CD14-positive monocyte (primary cell): Measurements from ENCODE around the gene AGT. TPM values are rescaled to one million over a fixed set of nuclear protein-coding genes. Genes with fewer than 3 reads are reported as not detected.

Experiments used
- DNase-seq, 3 donors: peaks; one replicate each; pipeline ENCODE4 v3.0.0-alpha.2; 2011 to 2022
- H2AFZ ChIP-seq: 2 replicates; pipeline ENCODE4 v1.6.0; 2012; ENCODE audit warnings: mild to moderate bottlenecking, low read depth, low read length, inconsistent platforms; ENCODE audit not compliant: insufficient read depth, poor library complexity, severe bottlenecking
- H3K27ac ChIP-seq, 2 donors: 1 replicate in 1 of 2; 2 replicates in 1 of 2; pipeline ENCODE4 v1.5.1; 2012 to 2013; ENCODE audit warnings: low read length in 2 of 2, control low read depth in 1 of 2, inconsistent platforms in 1 of 2, low read depth in 1 of 2, mild to moderate bottlenecking in 1 of 2
- H3K27me3 ChIP-seq, 2 donors: one replicate each; pipeline versions ENCODE4 v1.6.0 to v1.6.1; 2011 to 2013; ENCODE audit warnings: low read length in 2 of 2; ENCODE audit not compliant: control insufficient read depth in 2 of 2, insufficient read depth in 2 of 2
- H3K36me3 ChIP-seq, 2 donors: replicated peaks in 1 of 2; 1 replicate in 1 of 2; 2 replicates in 1 of 2; pipeline versions ENCODE4 v1.5.1 to v1.6.1; 2012 to 2013; ENCODE audit warnings: low read length in 2 of 2, control low read depth in 1 of 2, inconsistent platforms in 1 of 2, mild to moderate bottlenecking in 1 of 2; ENCODE audit not compliant: insufficient read depth in 2 of 2, control insufficient read depth in 1 of 2
- H3K4me1 ChIP-seq, 2 donors: 1 replicate in 1 of 2; 2 replicates in 1 of 2; pipeline versions ENCODE4 v1.5.1 to v1.6.1; 2012 to 2013; ENCODE audit warnings: low read length in 2 of 2, control low read depth in 1 of 2, inconsistent platforms in 1 of 2, mild to moderate bottlenecking in 1 of 2, moderate library complexity in 1 of 2; ENCODE audit not compliant: insufficient read depth in 2 of 2, control insufficient read depth in 1 of 2
- H3K4me2 ChIP-seq: replicated peaks from 2 replicates; pipeline ENCODE3; 2012; ENCODE audit warnings: low read length, moderate library complexity, mild to moderate bottlenecking; ENCODE audit not compliant: poor library complexity, severe bottlenecking; ENCODE audit errors: extremely low read depth
- H3K4me3 ChIP-seq, 3 experiments: fragments of 200-600 bp in 1 of 3; sonication (generic) in 1 of 3; replicated peaks in 1 of 3; 1 replicate in 2 of 3; 2 replicates in 1 of 3; pipeline ENCODE4 v1.5.1; 2011 to 2013; ENCODE audit warnings: low read length in 3 of 3, mild to moderate bottlenecking in 3 of 3, control low read depth in 2 of 3, low read depth in 2 of 3, inconsistent platforms in 1 of 3, moderate library complexity in 1 of 3
- H3K79me2 ChIP-seq: 2 replicates; pipeline ENCODE4 v1.6.0; 2012; ENCODE audit warnings: mild to moderate bottlenecking, control low read depth, inconsistent platforms, low read length, moderate library complexity; ENCODE audit not compliant: insufficient read depth
- H3K9ac ChIP-seq: 2 replicates; pipeline ENCODE4 v1.6.0; 2017; ENCODE audit warnings: low read length, mild to moderate bottlenecking; ENCODE audit not compliant: insufficient read depth, poor library complexity, severe bottlenecking
- H3K9me3 ChIP-seq, 2 donors: replicated peaks in 1 of 2; 1 replicate in 1 of 2; 2 replicates in 1 of 2; pipeline versions ENCODE4 v1.5.1 to v1.6.1; 2012 to 2013; ENCODE audit warnings: low read length in 2 of 2, control low read depth in 1 of 2; ENCODE audit not compliant: control insufficient read depth in 1 of 2, insufficient read depth in 1 of 2
- H4K20me1 ChIP-seq: 2 replicates; pipeline ENCODE4 v1.6.0; 2012; ENCODE audit warnings: mild to moderate bottlenecking, low read length, control low read depth, moderate library complexity; ENCODE audit not compliant: insufficient read depth
- H3K27ac Mint-ChIP-seq, 7 donors: one replicate each; pipeline ENCODE4 v1.8.0; 2020; ENCODE audit warnings: mild to moderate bottlenecking in 7 of 7, mixed read lengths in 7 of 7, moderate library complexity in 6 of 7, inconsistent platforms in 2 of 7
- H3K27me3 Mint-ChIP-seq, 3 donors: one replicate each; pipeline ENCODE4 v1.8.0; 2021 to 2022; ENCODE audit warnings: low read depth in 3 of 3, mild to moderate bottlenecking in 3 of 3, mixed read lengths in 3 of 3, moderate library complexity in 3 of 3, inconsistent platforms in 1 of 3
- H3K36me3 Mint-ChIP-seq, 2 donors: one replicate each; pipeline ENCODE4 v1.8.0; 2020; ENCODE audit warnings: mixed read lengths in 2 of 2, inconsistent platforms in 1 of 2, mild to moderate bottlenecking in 1 of 2
- H3K4me1 Mint-ChIP-seq: one replicate; pipeline ENCODE4 v1.8.0; 2020; ENCODE audit warnings: mild to moderate bottlenecking, mixed read lengths
- H3K4me3 Mint-ChIP-seq, 2 donors: one replicate each; pipeline ENCODE4 v1.8.0; 2020; ENCODE audit warnings: mild to moderate bottlenecking in 2 of 2, mixed read lengths in 2 of 2, moderate library complexity in 1 of 2
- H3K9me3 Mint-ChIP-seq, 7 donors: one replicate each; pipeline ENCODE4 v1.8.0; 2020 to 2022; ENCODE audit warnings: mixed read lengths in 7 of 7, mild to moderate bottlenecking in 6 of 7, moderate library complexity in 6 of 7, inconsistent platforms in 2 of 7
- CTCF ChIP-seq: fragments of 200-600 bp; IDR thresholded peaks from one replicate; pipeline ENCODE4 v1.8.0; 2022; ENCODE audit warnings: antibody characterized with exemption, mild to moderate bottlenecking
- WGBS: methylation state at CpG from one replicate; pipeline ENCODE4 v1.1.5; 2013; ENCODE audit warnings: missing lambda C conversion rate; ENCODE audit not compliant: insufficient coverage; 5-methylcytosine and 5-hydroxymethylcytosine counted together
- intact Hi-C, 2 donors: fragments of 100-400 bp; cut with micrococcal nuclease; formaldehyde crosslinking; loops; one replicate each; pipeline versions ENCODE4 v1.15.0 to v1.15.1; 2023
- polyA plus RNA-seq, 3 donors: library from polyadenylated mRNA; depleted of rRNA in 1 of 3; unstranded in 2 of 3; stranded (reverse) in 1 of 3; fragments of 300-500 nt in 2 of 3; fragments of >200 nt in 1 of 3; fragmentation: Illumina TruSeq in 2 of 3; gene quantifications; 1 replicate in 2 of 3; 2 replicates in 1 of 3; pipeline ENCODE4 v1.2.3, GENCODE V29; 2012 to 2021

AGT gene
- polyA plus RNA-seq, 3 donors: 0.04 TPM; not detected in 2

- no peak overlapping the region for H3K4me3 ChIP-seq
- no peaks in the 10 kb centered on the region for H4K20me1 ChIP-seq
- no peaks in the 10 kb centered on the region for H3K9me3 ChIP-seq
- no peak overlapping the region for H2AFZ ChIP-seq
- no peak overlapping the region for H3K27ac ChIP-seq
- no peak overlapping the region for H3K4me2 ChIP-seq
- intact Hi-C loops: no loop called here
- Mint-ChIP-seq H3K9me3 (no peaks in the 10 kb centered on the region), H3K4me3 (no peak overlapping the region), H3K4me1 (peaks cover 2% of the 10 kb centered on the region), H3K27ac (peak overlapping the region in 1 of 7 donors; percentile 29), H3K36me3 (peaks cover 86 to 97% of the 10 kb centered on the region in 2 donors), H3K27me3 (no peaks in the 10 kb centered on the region)
- H3K27me3 ChIP-seq: no peaks in the 10 kb centered on the region
- no peak for TF ChIP-seq CTCF
- H3K79me2 ChIP-seq: no peaks in the 10 kb centered on the region
- peaks cover 97 to 100% of the 10 kb centered on the region in 2 donors for H3K36me3 ChIP-seq
- H3K4me1 ChIP-seq: no peaks in the 10 kb centered on the region
- H3K9ac ChIP-seq: no peak overlapping the region
- WGBS: 99% methylated on average over 6 of the region's 9 CpGs
- no peak for DNase-seq
Observed at GRCh38 chr1:230682882-230683610, 30.9 kb downstream of the AGT start.

- Histone ChIP-seq H3K4me2 (no peak overlapping the region), H2AFZ (no peak overlapping the region), H3K79me2 (no peaks in the 10 kb centered on the region), H3K4me1 (no peaks in the 10 kb centered on the region), H3K9me3 (no peaks in the 10 kb centered on the region), H3K27me3 (no peaks in the 10 kb centered on the region), H3K4me3 (no peak overlapping the region), H4K20me1 (no peaks in the 10 kb centered on the region), H3K36me3 (peaks cover 97 to 100% of the 10 kb centered on the region in 2 donors), H3K27ac (no peak overlapping the region), H3K9ac (no peak overlapping the region)
- 100% methylated on average over 2 of the region's 3 CpGs for WGBS
- no peak for DNase-seq
- Mint-ChIP-seq H3K4me3 (no peak overlapping the region), H3K27ac (peak overlapping the region in 1 of 7 donors; percentile 45), H3K9me3 (no peaks in the 10 kb centered on the region), H3K36me3 (peaks cover 81 to 95% of the 10 kb centered on the region in 2 donors), H3K4me1 (peaks cover 2% of the 10 kb centered on the region), H3K27me3 (no peaks in the 10 kb centered on the region)
- intact Hi-C loops: no loop called here
- no peak for TF ChIP-seq CTCF
Observed at GRCh38 chr1:230682274-230682673, 31.6 kb downstream of the AGT start.
